Stimulated activated CD4-positive, alpha-beta T cell treated with anti-CD3 and anti-CD28 coated beads, TNF-alpha, amount 100 ng/mL, for 4 hours (primary cell): ENCODE measurements around the gene IQCK.

Experiments used
- DNase-seq, 3 experiments: peaks; one replicate each; pipeline ENCODE4 v3.0.0-alpha.2; 2020; ENCODE audit warnings: low read depth in 3 of 3

IQCK gene

DNA sequence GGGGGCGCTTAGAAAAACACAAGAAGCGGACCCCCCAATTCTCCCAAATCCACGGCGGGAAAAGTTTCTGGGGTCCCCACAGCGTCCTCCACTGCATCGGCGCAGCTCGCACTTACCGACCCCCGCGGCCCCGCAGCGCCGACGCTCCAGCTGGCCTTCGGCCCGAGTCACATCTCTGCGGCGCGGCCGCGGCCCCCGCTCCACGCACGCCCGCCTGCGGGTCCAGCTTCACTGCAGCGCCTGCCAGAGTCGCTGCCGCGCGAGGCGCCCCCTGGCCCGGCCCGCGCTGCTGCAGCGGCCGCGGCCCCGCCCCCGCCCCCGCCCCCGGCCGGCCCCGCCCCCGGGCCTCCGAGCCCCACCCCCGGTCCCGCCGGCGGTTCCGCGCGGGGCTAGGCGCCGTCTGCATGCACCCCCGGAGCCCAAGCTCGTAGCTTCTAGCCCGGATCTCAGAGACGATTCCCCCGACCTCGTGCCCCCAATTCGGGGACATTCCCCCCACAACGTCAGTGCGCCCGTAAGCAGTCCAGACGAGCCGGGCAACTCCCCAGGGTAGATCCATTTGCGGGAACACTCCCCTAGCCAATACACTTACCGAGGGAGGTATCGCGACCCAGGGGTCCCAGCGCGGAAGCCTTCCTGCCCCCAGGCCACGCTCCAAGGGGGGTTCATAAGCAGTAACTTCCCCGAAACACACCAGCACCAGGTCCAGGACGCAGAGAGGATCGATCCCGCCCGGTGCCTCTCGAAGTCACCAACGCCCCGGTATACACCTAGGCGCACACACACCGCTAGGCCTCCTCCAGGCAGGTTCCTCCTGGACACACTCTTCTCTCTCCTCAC lies 166.8 kb downstream of the IQCK start, which contains the start of gene GPRC5B:
TSS of gene GPRC5B (minus strand) at position 238 of the 840 bp plus-strand sequence. CDS start 12,003 bp downstream, outside the sequence.
- peak in 2 of 3 experiments; percentile 13 to 21 for DNase-seq

DNA sequence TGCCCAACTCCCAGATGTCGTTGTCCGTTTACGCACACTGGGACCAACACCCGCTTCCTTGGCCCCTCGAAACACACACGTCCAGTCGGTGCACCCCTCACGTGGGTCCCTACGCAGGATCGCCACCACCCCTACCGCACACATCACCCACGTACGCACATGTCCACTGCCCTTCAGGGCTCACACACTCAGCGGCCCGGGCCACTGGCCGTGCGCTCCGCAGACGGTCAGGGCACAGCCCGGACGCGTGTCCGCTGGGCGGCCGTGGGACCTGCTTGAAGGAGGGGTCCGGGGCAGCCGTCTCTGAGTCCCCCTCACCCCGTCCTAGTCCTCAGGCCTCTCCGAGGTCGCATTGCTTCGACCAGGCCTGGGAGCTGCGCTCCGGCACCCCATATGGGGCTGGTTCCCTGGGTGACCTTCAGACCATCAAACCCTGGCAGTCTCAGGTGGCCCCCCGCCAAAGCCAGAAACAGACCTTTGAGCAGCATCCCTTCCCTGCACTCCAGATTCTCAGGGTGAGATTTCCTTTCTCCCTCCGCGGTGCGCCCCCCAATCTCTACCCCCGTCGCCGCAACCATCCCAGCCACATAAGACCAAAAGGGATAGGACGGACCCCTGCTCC lies 167.5 kb downstream of the IQCK start:
- no peak for DNase-seq

- peak; percentile 66 to 71 (median 69) for DNase-seq
Observed at GRCh38 chr16:19886073-19886941, 168.2 kb downstream of the IQCK start.

- DNase-seq: no peak
Observed at GRCh38 chr16:19888834-19889233, 170.8 kb downstream of the IQCK start.

DNA sequence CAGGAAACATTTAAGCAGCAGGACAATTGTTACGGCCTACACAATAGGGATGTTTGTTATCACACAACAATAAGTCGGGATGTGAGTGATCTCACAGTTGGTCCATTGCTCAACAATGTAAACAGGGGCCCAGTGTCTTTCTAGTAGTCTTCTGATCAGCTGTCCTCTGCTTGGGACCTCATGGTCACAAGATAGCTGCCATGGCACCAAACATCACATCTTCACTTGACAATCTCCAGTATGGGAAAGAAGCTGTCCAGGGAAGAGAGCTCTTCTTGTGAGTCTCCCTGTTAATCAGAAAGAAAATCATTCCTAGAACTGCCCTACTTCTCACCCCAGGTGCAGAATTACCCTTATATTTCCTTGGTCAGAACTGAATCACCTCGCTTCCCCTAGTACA lies 172.8 kb downstream of the IQCK start:
- DNase-seq: no peak

DNA sequence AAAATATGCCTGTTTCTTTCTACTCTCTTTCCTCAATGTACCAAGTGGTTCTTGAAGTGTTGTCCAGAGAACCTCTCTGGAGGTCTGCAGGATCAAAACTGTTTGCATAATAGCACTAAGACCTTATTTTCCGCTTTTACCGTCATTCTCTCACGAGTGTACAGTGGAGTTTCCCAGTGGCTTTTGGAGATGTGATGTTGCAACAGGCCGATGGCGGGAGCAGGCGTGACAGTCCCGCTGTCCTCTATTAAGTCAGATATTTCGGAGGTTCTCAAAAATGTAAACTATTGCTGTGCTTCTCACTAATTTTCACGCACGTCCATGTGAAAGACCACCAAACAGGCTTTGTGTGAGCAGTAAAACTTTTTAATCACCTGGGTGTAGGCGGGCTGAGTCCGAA lies 174.8 kb downstream of the IQCK start:
- no peak for DNase-seq

GRCh38 chr16:19894586-19894985 lies 176.5 kb downstream of the IQCK start:
- no peak for DNase-seq

- no peak for DNase-seq
Observed at GRCh38 chr16:19896951-19897350, 178.9 kb downstream of the IQCK start.

- DNase-seq: no peak
Observed at GRCh38 chr16:19898166-19898565, 180.1 kb downstream of the IQCK start.

- no peak for DNase-seq
Observed at GRCh38 chr16:19898924-19899604, 181.0 kb downstream of the IQCK start.

DNA sequence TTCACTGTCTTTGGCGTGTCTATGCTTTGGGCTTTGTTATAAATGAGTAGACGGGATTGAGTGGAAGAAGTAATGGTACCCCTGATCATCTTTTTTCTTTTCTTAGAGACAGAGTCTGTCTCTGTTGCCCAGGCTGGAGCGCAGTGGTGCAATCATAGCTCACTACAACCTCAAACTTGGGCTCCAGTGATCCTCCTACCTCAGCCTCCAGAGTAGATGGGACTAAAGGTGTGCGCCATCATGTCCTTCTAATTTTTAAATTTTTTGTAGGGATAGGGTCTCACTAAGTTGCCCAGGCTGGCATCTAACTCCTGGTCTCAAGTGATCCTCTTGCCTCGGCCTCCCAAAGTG lies 181.5 kb downstream of the IQCK start:
- no peak for DNase-seq

- no peak for DNase-seq
Observed at GRCh38 chr16:19901164-19901563, 183.1 kb downstream of the IQCK start.

DNA sequence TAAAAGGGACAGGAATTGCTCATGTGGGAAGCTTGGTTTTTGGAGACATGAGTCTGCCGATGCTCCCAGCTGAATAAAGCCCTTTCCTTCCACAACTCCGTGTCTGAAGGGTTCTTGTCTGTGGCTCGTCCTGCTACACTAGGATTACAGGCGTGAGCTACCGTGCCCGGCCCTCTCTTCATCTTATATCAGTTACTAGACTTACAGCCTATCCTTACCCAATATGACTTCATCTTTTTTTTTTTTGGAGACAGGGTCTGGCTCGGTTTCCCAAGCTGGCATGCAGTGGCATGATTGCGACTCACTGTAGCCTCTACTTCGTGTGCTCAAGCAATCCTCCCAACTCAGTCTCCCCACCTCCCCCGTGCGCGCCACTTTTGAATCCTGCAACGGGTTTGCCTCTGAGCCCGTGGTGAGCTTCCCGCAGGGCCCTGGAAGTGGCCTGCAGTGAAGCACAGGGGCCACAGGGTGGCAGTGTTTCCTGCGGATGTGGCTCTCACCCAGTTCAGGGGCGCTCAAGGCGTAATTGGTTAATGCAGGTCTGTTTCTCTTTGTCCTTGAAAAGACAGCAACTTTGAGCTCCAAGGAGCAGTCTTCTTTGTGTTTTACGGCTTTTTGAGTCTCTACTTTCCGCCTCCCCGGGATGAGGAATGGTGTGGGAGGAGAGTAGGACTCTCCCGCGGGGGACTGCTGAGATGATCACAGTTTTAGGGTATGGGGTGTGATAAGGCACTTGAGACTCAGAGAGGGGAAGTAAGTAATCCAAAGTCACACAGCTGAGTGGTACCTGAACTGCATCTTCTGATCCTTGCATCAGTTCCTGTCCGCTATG lies 189.3 kb downstream of the IQCK start:
- peak in 2 of 3 experiments; percentile 38 to 41 for DNase-seq
